ENCODE data around the gene ABCG4.
"Not testable (repeated sequence)": the region's sequence is repeated elsewhere in the genome, so short reads cannot be mapped to it uniquely, and the experiment has no call there.

ABCG4 gene

DNA sequence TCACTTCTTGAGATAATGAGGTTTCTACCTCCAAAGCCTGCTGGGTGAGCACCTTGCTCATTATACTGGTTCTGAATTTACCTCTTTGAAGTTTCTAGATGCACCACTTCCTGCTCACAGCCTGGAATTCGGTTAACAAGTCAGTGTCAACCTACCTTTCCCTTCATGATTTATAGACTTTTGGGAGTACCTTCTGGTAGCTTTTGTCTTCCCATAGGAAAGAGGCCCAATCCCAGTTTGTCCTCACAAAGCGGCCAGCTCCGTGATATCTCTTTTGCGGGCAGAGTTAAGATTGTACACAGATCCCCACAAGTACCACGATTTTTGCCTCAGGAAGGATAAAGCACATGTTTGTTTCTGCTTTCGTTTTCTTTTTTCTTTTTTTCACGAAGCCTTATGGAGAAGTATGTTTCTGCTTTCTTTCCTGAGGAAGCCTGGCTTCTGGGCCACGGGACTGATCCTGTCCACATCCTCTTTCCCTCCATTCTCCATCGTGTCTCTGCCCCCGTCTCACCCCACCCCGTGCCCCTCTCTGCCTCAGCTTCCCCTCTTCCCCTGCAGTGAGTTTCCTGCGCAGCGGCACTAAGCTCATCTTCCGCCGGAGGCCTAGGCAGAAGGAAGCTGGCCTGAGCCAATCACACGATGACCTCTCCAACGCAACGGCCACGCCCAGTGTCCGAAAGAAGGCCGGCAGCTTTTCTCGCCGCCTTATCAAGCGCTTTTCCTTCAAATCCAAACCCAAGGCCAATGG is 33.2 kb upstream of the ABCG4 start:
- DNase-seq (ENCODE audit: low read depth in 2 of 2) = no peak

DNA sequence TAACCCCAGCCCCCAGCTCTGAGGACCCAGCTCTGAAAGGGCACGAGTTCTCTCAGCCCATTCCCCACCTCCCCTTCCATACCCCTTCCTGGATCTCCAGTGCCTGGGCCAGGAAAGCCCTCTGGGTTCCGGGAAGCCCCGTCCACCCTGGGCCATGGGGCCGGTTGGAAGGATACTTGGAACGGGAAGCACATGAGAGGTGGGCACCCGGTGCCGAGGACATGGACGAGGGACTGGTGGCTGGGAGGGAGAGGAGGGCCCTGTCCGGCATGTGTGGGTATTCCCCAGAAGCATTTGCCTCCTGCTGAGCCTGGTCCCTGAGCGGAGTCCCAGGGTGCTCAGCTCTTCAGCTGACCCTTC is 32.6 kb upstream of the ABCG4 start:
- DNase-seq (ENCODE audit: low read depth in 2 of 2) = no peak

DNA sequence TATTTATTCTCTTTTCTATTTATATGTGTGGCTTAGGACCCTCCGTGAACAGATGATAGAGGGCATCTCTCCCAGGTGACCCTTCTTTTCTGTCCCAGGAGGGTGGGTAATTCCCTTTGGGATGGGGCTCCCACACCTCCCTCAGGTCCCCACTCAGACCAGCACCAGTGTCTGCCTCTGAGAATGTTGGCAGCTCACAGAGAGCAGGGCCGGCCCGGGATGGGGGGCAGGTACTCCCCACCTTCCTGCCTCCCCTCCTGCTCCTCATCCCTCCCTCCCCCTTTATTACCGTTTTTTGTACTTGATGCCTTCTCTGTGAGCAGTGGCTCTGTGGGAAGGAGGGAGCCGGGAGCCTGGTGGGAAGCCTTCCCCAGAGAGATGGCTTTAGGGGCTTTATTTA is 32.3 kb upstream of the ABCG4 start:
- no peak for DNase-seq (ENCODE audit: low read depth in 2 of 2)

DNA sequence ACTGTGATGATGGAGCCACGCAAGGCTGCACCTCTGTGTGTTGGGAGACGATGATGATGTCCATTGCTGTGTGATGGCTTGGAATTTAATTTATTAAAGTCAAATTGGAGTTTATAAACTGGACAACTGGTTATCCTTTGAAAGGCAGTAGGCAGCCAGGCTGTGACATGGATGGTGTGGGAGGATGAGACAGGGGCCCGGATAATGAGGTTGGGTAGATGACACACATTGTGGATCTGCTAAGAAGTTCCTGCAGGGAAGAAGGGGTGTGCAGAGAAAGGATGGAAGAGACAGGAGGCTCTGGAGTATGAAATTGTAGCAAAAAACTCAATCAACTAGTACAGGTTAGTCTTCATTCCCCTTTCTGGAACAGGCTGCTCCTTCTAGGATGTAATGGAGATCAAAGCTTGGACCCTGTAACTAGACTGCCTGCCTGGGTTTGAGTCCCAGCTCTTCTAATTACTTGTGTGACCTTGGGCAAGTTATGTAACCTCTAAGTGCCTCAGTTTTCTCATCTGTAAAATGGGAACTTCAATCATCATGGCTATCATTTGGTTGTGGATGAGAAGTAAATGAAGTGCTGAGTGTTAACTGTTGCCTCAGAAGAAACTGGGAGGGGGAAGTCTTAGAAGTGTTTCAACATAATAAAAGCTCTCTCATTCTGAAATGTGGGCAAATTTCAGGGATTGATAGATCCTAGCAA is 31.7 kb upstream of the ABCG4 start:
- no peak for DNase-seq (ENCODE audit: low read depth in 2 of 2)

DNA sequence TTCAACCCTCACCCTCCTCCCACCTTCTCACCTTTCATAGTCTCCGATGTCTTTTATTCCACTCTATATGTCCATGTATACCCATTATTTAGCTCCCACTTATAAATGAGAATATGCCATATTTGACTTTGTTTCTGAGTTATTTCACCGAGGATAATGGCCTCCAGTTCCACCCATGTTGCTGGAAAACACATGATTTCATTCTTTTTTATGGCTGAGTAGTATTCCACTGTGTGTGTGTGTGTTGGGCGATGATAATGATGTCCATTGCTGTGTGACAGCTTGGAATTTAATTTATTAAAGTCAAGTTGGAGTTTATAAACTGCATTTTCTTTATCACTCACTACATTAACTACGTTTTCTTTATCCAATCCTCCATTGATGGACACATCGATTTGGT is 30.6 kb upstream of the ABCG4 start:
- DNase-seq (ENCODE audit: low read depth in 2 of 2) = no peak

DNA sequence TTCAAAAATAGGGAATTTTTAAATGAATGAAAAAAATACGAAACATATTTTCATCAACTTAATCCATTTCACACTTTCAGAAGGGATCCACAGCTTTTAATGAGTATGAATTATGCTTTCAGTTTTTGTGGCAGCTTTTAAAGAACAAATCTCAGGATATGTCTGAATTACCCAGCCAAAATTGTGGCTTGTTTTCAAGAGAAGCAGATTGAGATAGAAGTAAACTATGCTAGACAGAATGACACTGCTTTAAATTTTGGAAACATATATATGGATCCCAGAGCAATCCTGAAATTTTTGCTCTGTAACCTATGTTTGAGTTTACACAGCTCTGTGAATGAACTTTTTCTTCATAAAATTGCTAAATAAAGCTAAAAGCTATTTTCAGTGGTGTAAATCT is 29.9 kb upstream of the ABCG4 start:
- DNase-seq (ENCODE audit: low read depth in 2 of 2) = no peak

DNA sequence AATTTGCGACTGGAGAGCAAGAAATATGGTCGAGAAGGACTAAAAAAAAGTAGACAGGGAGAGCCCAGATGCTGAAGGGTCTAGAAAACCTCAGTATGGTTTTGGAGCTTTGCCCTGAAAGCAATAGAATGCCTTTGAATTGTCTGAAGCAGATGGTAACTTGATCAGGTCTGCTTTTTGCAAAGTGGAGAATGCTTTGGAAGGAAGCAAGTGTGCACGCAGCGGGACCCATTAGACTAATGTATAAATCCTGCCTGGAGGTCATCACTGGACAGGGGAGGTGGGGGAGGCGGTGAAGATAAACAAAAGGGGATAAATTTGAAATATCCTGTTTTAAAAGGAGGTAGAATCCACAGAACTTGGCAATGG is 28.2 kb upstream of the ABCG4 start:
- DNase-seq (ENCODE audit: low read depth in 2 of 2) = no peak

DNA sequence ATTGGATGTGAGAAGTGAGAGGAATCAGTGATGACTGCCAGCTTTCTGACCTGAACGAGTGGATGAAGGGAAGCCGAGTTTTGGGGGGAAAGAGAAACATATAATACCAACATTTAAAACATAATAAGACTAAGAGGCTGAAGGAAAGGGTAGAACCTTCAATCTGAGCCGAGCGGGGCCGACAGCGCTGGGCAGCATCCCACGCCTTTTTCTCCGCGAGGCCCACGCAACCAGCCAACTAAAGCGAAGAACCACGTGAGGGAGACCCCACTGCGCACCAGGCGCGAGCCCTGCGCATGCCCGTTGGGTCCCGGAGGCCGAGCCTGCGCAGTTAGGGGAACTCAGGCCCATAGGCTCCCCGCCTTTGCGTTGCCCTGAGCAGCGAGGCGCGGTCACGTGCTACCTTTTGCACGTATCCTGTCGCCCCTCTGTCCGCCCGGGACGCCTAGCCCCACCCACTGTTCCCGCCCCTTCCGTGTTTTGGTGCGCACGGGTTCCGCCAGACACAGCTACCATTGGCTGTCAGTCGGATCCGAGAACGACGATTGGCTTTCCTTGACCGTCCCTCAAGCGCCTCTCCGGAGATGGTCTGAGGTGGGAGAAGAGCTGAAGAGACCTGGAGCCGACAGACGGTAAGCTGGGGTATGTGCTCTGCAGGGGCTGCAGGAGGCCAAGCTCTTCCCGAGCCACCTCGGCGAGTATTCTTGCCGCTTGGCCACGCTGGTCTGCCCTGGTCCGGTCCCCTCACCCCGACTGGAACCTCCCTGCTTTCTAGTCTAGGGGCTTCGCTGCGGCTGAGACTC is 27.6 kb upstream of the ABCG4 start, which contains the start of gene HINFP:
Gene HINFP, plus strand, starts transcription at position 573 of the 803 bp plus-strand sequence. CDS start 5,365 bp downstream, outside the sequence.
- peak; percentile 100 for DNase-seq (ENCODE audit: low read depth in 2 of 2)

DNA sequence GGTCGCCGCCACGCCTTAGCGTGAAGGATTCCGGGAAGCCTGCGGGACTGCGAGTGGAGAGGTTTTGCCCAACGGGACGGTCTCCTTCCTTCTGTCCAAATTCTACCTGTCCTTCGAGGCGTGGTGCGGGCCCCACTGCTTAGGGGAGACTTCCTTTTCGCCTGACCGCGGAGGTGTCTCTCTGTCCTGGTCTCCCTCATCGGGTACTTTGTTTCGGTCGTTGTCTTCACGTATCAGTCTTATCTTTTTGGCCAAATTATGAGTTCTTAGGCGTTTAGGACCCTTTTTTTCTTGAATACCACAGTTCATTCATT is 27.1 kb upstream of the ABCG4 start:
- DNase-seq (ENCODE audit: low read depth in 2 of 2) = peak in 1 of 2 donors; percentile 14

DNA sequence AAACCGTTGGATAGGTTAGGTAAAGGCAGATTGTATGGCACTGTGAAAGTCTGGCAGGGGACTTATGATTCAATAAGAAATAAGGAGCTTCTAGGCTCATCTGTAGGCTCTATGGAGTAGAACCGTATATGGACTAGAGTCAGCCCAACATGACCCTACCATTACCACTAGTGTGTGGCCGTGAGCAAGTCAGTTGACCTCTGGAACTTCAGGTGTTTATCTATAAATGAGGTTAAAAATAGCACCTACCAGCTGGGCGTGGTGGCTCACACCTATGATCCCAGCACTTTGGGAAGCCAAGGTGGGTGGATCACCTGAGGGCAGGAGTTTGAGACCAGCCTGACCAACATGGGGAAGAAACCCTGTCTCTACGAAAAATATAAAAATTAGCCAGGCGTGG is 23.0 kb upstream of the ABCG4 start:
- DNase-seq (ENCODE audit: low read depth in 2 of 2) = no peak

DNA sequence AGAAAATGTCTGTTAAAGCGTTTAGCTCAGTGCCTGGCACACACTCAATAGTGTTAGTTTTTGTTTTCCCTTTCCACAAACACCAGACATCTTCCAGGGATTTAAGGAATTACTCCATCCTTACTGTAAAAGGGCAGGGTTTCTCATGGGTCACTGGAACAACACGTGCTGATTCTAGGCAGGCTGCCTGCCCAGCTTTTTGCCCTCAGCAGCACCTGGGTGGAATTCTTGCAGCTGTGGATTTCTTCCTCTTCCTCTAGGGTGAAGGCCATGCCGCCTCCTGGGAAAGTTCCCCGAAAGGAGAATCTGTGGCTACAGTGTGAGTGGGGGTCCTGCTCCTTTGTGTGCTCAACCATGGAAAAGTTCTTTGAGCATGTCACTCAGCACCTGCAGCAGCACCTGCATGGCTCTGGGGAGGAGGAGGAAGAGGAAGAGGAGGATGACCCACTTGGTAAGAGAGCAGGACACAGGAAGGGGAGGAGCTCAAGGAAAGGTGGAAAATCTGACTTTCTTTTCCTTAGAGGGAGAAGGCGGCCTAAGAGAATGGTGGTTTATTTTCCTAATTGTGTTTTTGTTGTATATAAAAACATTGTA is 22.1 kb upstream of the ABCG4 start:
- DNase-seq (ENCODE audit: low read depth in 2 of 2) = no peak

DNA sequence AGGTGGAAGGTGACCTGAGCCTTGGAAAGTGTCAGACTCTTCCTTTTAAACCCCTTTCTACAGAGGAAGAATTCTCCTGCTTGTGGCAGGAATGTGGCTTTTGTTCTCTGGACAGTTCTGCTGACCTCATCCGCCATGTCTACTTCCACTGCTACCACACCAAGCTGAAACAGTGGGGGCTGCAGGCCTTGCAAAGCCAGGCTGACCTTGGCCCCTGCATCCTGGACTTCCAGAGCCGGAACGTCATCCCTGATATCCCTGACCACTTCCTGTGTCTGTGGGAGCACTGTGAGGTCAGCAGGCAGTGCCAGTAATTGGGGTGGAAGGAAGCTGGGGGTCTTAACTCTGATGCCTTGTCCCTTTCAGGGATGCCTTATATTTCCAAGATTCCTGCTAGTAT is 18.2 kb upstream of the ABCG4 start:
- no peak for DNase-seq (ENCODE audit: low read depth in 2 of 2)

DNA sequence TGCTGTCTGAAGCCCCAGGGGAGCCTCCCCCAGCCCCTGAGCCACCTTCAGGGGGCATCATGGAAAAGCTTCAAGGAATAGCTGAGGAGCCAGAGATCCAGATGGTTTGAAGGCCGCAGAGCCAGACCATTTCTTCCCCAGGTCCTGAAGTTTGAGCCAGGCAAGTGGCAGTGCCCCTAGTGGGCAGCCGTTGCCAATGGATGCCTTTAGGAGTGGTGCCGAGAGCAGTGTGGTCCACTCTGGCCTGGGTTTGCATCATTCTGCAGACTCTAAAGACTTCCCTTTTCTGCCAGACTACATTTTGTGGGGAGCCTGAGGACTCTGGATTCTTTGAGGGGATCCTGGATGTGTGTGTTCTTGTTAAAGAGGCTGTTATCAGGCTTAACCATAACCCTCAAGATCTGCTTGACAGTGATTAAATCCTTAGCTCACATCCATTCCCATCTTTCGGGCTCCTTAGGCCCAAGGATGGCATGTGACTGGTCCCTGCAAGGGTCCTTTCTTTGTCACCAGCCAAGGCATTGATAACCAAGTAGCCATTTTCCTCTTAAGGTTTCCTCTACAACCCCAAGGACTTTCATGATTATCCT is 14.4 kb upstream of the ABCG4 start:
- no peak for DNase-seq (ENCODE audit: low read depth in 2 of 2)

DNA sequence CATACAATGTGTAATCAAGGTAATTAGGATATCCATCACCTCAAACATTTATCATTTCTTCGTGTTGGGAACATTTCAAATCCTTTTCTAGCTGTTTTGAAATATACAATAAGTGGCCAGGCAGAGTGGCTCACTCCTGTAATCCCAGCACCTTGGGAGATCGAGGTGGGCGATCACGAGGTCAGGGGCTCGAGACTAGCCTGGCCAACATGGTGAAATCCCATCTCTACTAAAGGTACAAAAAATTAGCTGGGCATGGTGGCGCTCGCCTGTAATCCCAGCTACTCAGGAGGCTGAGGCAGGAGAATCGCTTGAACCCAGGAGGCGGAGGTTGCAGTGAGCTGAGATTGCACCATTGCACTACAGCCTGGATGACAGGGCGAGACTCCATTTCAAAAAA is 9.6 kb upstream of the ABCG4 start:
- not testable (repeated sequence) for DNase-seq (ENCODE audit: low read depth in 2 of 2)

DNA sequence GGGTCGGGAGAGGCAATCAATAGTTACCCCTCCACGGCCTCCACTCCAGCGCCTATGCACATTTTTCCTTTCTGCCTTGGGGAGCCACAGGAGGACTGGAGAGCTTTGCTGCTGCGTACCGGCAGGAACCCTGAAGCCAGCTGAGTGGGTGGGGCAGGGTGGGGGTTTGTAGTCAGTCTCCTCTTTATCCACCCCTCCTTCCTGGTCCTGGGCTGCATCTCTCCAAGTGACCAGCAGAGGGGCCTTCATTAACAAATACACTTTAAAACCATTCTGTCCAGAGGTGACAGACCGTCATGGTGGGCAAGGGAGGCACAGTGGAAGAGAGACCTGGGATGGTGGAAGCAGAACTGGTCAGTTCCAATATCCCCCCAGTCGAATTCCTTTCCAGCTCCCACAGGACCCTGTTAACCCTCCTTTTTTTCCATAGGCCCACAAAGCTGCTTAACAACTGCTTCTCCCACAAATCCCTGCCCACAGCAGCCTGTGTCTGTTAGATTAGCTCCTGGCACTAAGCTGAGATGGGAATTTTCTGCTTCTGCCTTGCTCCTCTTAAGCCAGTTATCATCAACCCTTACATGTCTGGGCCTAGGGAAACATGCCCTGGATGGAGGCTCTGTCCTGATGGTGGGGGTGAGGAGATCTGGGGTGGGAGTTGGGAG is 3.9 kb upstream of the ABCG4 start:
- DNase-seq (ENCODE audit: low read depth in 2 of 2) = no peak

DNA sequence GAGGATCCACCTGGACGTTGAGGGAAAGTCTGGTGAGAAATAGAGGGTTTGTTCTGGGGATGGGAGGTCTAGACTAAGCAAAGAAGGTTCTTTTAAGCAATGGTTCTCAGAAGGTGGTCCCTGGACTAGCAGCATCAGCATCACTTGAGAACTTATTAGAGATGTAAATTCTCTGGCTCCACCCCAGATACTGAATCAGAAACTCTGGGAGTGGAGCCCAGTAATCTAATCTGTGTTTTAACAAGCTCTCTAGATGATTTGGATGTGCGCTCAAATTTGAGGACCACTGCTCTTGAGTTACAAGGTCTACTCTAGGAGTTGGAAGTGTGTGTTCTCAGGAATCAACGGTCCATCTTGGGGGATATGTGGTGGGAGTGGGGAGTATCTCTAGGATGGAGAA is 3.3 kb upstream of the ABCG4 start:
- no peak for DNase-seq (ENCODE audit: low read depth in 2 of 2)

DNA sequence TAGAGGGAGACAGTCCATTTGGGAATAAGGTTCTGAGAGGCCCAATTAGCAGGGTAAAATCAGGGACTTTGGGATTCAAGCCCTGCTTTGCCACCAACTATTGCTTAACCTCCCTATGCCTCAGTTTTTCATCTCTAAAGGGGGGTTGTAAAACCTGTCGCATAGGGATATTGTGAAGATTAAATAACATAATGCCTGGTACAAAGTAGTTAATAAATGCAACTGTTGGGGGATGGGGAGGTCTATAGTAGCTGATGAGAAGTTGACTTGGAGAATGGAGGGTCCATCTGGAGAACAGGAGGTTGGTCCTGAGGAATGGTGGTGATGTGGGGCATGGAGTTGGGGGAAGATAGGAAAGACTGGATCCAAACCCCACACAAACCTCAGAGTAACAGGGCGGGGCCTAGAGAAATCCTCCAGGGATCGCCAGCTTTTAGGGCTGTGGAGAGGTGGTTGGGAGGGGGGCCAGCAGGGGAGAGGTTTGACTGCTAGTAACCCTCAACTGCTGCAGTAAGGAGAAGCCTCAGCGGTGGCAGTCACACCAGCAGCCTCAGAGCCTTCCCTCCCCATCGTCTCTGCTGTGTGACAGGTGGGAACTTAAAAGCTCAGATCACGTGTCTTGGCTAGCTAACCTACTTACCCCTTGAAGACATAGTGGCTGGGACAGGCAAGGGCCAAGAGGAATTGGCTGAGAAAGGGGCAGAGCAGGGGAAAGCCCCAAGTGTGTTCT is 1.1 kb upstream of the ABCG4 start:
- no peak for DNase-seq (ENCODE audit: low read depth in 2 of 2)

DNA sequence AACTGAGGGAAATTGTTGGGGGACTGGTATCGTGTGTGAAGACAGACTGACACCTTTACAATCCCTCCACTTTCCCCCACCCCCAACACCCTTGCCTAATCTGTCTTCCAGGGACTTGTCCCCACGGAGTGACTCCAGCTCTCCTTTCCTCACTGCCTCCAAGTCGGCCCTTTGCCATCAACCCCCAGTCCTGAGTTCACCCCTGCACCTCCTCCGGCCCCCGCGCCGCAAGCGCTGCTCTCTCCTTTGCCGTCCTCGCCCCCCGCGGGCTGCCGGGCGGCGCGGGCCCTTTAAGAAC is 183 bp upstream of the ABCG4 start:
- DNase-seq (ENCODE audit: low read depth in 2 of 2) = no peak

DNA sequence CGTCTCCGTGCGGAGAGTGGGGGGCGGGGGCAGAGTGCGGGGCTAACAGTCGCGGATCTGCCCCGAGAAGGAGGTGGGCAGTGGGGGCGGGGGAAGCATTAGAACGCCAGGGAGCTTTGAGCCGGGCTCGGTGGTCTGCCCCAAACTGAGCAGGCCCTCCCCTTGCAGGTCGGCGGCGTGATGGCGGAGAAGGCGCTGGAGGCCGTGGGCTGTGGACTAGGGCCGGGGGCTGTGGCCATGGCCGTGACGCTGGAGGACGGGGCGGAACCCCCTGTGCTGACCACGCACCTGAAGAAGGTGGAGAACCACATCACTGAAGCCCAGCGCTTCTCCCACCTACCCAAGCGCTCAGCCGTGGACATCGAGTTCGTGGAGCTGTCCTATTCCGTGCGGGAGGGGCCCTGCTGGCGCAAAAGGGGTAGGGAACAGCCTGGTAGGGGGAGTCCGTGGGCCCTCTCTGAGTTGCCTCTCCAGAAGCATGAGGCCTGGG is 979 bp downstream of the ABCG4 start:
- no peak for DNase-seq (ENCODE audit: low read depth in 2 of 2)

DNA sequence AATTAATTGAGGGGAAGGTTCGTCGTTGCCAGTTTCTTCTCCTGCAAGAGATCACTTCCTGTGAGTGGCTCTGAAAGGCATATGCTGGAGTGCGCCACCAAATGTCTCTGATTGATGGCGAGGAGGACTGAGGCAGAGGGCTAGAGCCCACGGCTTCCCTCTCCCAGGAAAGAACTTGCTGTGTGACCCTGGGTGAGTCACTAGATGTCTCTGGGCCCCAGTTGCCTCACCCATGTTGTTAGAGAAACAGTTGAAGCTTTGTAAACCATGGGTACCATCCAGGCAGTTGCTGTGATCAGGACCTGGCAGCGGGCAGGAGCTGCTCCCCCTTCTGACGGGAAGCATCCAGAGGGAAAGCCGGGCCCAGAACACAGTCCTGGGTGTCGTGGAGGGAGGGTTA is 3.2 kb downstream of the ABCG4 start:
- no peak for DNase-seq (ENCODE audit: low read depth in 2 of 2)

DNA sequence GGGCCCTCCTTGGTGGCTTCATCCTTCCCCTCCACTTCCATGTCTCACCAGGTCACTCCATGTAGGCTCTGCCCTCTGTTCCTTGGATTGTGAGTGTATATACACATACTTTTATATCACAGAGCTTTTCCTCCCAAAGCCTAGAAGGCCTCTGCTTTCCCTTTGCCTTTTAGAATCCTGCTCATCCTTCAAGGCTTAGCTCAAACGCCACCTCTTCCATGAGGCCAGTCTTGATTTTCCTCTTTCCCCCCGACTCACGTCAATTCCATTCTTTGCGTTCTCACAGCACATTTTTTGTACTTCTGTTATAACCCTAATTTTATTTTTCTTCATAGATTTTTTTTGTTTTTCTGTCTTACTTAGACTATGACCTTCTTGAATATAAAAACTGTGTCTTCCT is 3.8 kb downstream of the ABCG4 start:
- DNase-seq (ENCODE audit: low read depth in 2 of 2) = no peak

All from stimulated activated CD8-positive, alpha-beta memory T cell treated with anti-CD3 and anti-CD28 coated beads, Interleukin-2, amount 100 ng/mL, for 48 hours (primary cell).